ENCODE measurements around the gene PMVK.
"Not testable (repeated sequence)": the region's sequence is repeated elsewhere in the genome, so short reads cannot be mapped to it uniquely, and the experiment has no call there.

Gene PMVK

GRCh38 chr1:154912755-154913154, 23.8 kb downstream of the PMVK start:
- DNase-seq: no peak

GRCh38 chr1:154911691-154912550, 24.6 kb downstream of the PMVK start:
- no peak for DNase-seq

- DNase-seq: no peak
These were observed 25.7 kb downstream of the PMVK start for GRCh38 chr1:154910851-154911250.

GRCh38 chr1:154908937-154909336, 27.6 kb downstream of the PMVK start:
- DNase-seq: no peak

DNA sequence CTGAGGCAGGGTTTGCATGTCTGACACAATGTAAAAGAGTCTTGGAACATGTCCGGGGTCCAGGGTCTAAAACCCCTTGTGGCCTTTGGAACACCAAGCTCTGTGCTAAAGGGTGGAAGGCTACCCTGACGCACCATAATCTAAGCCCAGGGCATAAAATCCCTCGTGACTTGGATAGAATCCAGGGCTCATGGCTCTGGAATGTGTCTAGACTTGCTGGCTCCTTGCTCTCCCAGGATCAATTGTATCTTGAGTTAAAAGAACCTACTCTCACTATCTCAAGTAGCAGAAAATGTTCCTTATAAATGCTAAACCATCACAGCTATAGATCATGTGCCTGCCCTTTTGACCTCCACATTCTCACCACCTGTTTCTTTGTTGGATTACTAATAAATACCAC, 28.4 kb downstream of the PMVK start:
- not testable (repeated sequence) for DNase-seq

DNA sequence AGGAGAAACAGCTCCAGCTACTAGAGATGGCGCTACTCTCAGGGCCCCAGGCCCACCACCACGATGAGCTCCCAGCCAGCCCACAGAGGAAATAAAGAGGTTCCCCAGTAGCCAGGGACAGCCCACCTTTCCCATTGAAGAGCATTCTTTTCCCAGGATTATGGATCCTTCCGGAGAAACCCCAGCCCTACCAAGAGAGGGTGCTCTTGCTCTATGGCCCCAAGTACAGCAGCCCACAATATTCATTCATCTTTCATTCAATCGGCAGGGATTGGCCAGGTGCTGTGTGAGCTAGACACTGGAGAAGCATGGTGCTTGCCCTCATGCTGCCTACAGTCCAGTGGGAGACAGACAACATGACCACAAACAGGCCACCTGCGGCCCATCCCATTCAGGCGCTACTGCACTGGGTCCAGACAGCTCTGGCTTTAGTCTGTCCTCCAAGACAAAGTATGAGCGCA, 29.9 kb downstream of the PMVK start:
- DNase-seq: no peak

GRCh38 chr1:154902938-154903566, 33.5 kb downstream of the PMVK start:
- DNase-seq: no peak

DNA sequence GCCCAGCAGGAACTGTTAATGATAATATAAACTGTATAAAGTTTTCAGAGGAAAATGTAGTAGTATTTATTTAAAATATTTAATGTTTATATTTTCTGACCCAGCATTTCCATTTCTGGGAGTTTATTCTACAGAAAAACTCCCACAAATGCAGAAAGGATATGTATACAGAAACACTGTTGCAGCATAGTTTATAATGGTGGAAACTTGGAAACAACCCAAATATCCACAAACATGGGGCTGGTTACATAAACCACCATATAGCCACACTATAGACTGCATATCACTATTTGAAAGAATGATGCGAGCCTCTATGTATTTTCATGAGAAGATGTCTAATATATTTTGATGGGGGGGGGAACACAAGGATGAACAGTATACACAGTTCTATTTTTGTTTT, 34.9 kb downstream of the PMVK start:
- DNase-seq: no peak

DNA sequence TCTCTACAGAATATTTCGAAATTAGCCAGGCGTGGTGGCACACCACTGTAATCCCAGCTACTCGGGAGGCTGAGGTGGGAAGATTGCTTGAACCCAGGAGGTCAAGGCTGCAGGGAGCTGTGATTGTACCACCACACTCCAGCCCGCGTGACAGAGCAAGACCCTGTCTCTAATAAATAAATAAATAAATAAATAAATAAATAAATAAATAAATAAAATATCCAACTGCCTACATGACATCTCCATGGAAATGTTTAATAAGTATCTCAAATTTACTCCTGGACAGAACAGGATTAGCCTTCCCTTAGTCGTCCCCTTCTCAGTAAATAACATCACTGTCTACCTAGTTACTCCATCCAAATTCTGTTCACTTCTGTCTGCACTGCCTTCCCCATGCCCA, 37.5 kb downstream of the PMVK start:
- DNase-seq: no peak

DNA sequence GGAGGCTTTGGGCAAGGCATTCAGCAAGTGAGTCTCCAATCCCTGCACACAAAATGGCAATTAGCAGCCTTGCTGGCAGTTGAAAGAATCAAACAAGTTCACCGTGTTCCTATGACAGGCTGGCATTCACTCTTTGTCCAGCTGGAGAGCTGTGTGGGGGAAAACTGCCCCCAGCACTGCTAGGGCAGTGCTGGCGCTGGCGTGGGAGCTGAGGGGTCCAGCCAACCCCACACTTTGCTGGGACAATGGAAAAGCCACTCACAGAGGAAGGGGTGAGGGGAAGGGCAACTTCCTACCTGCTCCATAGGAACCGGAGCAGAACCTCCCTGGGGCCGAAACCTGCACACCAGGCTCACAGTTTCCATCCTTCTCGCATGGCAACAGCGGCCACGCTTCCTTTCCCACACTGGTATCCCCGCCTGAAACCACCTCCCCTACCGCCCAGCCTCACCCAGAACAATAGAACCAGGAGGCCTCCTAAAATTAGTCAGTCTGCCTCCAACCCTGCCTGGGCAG, 39.7 kb downstream of the PMVK start:
- no peak for DNase-seq

DNA sequence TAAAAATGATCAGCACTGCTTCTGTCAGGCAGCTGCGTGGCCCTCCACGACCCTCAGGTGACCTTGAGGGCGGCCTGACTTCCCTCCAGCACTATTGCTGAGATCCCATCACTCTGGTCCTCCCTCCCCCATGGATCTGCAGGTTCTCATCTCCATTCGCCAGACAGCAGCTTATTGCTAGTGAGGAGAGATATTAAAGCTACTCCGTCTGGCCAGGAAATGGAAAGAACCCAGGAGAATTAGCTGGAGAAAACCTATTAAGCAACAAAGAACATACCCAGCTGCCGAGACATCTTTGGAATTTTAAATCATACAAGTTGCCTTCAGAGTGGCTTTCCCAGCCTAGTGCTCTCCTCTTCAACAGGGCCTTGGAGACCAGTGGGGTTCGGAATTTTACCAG, 40.7 kb downstream of the PMVK start:
- DNase-seq: no peak

DNA sequence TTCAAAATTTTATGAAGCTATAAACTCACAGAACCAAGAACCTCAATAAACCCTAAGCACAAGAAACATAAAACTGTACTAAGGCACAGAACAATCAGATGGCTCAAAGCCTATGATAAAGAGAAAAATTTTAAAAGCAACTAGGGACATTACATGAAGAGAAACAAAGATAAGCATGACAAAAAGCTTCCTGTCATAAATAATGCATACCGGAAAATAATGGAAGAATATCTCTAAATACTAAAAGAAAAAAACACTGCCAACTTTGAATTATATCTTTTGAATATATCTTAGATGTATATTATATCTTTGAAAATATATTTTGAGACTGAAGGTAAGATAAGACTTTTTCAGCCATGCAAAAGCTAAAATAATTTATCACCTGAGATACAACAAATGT, 45.1 kb downstream of the PMVK start:
- DNase-seq: no peak

DNA sequence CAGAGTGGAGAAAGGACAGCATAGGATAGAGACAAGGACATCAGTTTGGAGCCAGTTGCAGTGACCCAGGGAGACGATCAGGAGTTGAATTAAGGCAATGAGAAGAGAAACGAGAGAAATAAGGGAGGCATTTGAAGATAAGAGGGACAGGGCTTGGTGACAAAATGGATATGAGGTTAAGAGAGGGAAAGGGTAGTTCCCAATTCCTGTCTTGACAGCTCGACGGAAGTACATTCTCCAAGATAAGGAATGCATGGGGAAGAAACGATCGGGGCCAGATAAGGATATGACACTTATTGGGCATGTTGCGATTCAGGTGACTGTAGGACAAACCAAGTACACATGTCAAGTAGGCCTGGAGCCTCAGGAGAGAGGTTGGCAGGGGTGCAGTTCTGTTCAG, 47.8 kb downstream of the PMVK start:
- no peak for DNase-seq

DNA sequence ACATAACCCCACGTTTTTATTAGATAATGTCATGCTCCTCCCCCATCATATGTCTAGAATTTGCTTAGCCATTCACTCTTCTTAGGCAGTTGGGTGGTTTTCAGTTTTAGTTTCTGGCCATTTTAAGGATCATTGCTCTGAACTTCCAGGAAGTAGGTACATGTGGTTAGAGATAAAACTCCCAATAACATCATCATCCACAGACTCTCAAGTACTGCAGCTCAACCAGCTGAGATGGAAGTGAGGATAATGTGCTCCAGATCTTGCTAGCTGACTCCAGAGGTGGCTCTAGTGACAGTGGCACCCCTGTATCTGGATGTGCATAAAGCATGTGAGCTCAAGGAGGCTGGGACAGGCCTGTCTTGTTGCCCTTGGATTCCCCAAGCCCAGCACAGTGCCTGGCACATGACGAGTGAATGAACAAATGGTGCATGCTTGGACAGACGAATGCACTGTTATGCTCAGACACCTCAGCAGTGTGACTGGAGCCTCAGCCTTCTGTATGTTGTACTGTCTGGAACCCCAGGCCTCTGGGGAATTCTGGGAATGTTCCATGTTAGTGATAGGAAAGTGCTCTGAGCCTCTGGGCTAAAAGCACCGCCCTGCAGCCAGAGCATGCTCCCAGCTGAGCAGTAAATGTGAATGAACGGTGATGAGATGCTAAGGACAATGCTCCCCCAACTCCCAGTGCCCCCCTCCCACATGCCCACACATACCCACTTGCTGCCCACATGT, 50.1 kb downstream of the PMVK start:
- DNase-seq: no peak

- DNase-seq: no peak
These were observed 51.4 kb downstream of the PMVK start for GRCh38 chr1:154884869-154885701.

DNA sequence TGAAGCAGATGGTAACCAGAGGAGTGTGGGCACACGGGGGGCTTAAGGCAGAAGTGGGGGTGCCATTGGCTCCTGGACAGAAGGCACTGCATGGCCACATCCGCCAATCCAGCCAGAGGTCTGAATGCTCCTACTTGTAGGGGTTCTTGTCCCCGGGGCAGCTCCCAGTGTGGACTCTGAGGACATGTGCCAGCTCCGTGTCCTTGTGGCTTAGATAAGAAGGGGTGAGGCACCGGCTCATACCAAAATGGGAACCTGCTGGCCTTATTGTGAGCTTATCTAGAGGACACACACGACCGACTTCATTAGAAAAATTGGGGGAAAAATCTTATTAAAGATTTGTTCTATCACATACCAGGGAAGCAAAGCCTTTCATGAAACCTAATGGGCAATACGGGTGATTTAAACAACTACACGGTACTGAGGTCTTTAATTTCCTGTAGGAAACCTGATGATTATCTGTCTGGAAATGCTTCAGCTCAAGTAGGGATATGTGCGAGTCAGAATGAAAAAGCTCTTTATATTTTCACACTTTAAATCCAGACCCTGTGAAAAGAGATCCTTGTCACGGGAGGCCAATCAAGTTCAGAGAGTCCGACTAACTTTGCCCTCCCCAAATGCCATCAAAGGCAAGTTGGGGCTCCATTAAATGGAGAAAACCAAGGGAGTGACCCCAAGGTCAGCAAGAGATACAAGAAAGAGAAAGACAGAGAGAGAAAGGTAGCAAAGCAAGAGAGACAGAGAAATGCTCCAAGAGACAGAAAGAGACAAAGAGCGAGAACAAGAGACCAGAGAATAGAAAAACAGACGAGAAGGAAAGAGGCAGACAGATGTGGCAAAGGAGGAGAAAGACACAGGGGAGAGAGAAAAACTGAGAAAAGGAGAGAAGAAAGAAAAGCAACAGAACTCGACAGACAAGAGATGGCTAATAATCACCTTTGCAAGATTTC, 52.3 kb downstream of the PMVK start:
- no peak for DNase-seq

DNA sequence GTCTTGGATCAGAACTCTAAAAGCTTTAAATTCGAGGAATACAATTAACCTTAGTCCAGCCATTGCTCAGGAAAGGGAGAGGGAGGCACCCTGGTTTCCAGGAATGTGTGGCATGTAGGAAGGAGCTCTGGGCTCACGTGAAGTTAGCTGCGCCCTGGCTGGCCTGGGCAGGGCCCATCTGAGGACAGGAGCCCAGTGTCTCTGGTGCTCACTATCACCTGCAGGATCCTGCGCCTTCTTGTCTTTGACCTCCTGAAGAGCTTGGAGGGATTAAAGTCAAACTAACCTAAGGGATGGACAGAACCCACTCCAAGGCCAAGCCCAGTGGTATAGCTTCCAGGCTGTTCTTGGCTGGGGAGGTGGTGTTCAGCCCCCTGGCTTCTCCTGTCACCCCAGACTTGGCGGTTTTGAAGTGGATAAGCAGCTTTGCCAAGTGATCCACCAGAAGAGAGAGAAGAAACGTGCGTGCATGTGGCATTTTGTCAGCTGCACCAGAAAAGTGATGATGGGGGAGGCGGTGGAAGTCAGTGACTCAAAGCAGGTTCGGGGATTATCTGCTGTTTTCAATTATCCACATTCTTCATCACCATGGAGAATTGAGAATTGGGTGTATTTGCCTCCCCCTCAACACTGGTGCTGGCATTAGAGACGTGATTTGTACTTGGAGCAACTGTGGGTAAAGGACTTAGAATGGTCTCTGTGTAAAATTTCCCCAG, 54.5 kb downstream of the PMVK start:
- DNase-seq: no peak

DNA sequence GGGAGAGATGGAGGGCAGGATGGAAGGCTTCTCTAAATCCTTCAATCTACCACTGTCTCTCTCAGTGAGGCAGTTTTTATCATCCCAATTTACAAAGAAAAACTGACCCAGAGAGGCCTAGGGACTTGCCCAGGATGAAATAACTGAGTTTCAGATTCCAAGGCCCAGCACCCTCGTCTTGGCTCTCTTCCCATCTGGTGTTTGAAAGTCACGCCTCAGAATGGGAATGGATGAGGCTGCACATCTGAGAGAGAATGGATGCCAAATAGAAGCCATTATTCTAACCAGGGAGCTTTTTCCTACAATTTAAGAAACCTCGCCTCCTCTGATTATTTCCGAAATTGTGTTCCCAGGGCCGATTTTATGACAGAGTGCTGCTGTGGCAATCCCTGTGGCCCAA, 55.8 kb downstream of the PMVK start:
- DNase-seq: no peak

DNA sequence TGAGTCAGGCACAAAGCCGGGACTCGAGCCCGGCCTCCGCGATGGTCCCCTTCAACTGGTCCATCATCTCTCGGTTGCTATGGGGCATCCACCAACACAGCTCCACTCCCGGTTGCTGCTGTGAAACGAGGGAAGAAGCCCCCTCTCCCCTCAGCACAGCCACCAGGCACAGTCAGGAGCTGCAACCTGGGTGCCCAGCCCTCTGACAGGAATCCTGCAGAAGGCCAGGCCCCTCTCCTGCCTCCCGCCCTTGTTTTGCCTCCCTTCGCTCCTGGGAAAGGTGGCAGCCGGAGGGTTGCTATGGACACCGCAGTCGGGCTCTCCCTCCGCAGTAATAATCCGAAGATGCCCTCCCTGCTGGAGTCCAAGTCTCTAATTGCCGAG, 57.5 kb downstream of the PMVK start:
- DNase-seq: no peak

DNA sequence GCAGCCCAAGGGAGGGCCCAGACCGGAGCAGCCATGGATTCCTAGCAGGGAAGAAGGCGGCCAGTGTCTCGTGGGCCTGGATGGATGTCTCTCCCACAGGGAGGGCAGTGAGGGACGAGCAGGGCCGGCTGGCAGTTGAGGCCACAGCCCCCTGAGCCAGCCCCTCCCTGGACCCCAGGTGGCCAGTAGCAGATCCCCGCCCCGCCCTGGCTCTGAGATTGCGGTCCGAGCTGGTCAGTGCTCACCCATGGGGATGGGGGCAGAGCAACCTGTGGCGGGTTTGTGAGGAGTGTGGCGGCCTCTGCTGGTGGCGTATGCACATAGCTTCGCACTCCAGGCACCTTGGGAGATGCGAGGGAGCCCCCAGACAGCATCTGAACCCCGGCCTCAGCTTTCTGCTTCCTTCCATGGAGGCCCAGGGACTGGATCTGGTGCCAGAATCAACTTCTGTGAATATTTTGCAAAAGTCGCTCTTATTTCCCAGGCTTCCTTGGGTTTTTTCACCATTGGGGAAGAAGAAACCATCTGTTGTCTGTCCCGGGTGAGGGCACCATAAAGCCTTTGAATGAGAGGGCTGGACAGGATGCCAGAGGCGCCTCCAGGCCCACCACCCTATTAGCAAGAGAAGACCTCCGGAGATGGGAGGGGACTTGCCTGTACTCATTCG, 58.0 kb downstream of the PMVK start:
- peak; percentile 36 to 68 (median 52) for DNase-seq
